HG03457 (cell line): ENCODE measurements around the gene SNED1.

Experiments used
- ATAC-seq: cut with Tn5 transposase; IDR thresholded peaks from one replicate; pipeline ENCODE4 v1.9.1; 2021; ENCODE audit warnings: moderate number of reproducible peaks; ENCODE audit not compliant: unreplicated experiment

Gene SNED1

DNA sequence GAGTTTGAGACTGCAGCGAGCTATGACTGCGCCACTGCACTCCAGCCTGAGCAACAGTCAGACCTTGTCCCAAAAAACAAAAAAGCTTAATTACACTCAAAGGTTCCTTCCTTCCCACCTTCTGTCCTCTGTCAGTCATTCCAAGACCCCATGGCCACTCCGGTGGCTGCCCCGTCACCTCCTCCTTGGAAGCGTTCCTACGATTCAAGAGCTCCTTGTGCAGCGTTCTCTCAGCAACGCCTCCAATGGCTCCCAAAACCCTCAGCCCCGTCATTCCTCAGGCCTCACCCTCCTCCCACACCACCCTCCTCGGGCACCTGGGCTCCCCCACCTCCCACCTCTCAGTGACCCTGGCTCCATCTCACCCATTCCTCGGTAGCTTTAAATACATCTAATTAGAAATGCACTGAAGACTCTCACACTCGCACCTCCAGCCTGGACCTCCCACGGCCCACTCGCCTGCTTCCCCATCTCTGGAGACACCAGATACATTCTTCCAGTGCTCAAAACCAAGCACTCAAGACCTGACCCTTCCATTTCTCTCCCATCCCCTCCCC lies 142.9 kb downstream of the SNED1 start:
- no peak for ATAC-seq

DNA sequence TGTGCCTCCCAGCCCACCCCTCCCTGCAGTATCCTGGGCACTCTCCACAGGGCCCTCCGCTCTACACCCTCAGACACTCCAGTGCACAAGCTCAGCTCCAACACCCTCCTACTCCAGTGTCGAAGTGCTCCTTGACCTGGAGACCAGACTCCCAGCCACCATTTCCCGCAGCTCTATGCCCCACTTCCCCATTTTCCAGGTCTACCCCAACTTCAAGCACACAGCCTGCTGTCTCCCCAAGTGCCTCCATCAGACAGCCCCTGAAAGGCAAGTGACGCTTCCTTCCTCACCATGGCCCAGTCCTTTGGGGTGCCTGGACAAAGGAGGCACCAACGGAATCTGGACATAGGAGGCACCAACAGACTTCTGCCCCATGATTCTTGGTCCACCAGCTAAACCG lies 143.6 kb downstream of the SNED1 start:
- no peak for ATAC-seq

GRCh38 chr2:241142593-241142992 lies 144.2 kb downstream of the SNED1 start:
- ATAC-seq, result no peak
